Measurements from ENCODE around the gene NXPE1. TPM values are rescaled to one million over a fixed set of nuclear protein-coding genes. Genes with fewer than 3 reads are reported as not detected.

The NXPE1 gene
- total RNA-seq, 1 experiment from 2014 or later: not detected

- H3K36me3 Mint-ChIP-seq (ENCODE audit: insufficient read depth, unreplicated experiment): no peaks in the 10 kb centered on the region
- intact Hi-C loops (cut with micrococcal nuclease; ENCODE audit: unreplicated experiment): no loop called here
- BruUV-seq (replicated peaks): no TSS peak
- no peak for DNase-seq
- TF ChIP-seq, protein P1, sequence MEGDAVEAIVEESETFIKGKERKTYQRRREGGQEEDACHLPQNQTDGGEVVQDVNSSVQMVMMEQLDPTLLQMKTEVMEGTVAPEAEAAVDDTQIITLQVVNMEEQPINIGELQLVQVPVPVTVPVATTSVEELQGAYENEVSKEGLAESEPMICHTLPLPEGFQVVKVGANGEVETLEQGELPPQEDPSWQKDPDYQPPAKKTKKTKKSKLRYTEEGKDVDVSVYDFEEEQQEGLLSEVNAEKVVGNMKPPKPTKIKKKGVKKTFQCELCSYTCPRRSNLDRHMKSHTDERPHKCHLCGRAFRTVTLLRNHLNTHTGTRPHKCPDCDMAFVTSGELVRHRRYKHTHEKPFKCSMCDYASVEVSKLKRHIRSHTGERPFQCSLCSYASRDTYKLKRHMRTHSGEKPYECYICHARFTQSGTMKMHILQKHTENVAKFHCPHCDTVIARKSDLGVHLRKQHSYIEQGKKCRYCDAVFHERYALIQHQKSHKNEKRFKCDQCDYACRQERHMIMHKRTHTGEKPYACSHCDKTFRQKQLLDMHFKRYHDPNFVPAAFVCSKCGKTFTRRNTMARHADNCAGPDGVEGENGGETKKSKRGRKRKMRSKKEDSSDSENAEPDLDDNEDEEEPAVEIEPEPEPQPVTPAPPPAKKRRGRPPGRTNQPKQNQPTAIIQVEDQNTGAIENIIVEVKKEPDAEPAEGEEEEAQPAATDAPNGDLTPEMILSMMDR (IDR thresholded peaks at IDR 0.05; ENCODE audit: unreplicated experiment): no peak
- H3K4me3 Mint-ChIP-seq (ENCODE audit: low read depth, unreplicated experiment): no peak overlapping the region
- H3K27me3 Mint-ChIP-seq (ENCODE audit: unreplicated experiment): no peaks in the 10 kb centered on the region
- H3K4me1 Mint-ChIP-seq (ENCODE audit: low read depth, unreplicated experiment): no peaks in the 10 kb centered on the region
- no peak overlapping the region for H3K27ac Mint-ChIP-seq (ENCODE audit: unreplicated experiment)
- H3K9me3 Mint-ChIP-seq (ENCODE audit: low read depth, unreplicated experiment): peaks cover 2% of the 10 kb centered on the region
- CTCF ChIA-PET: no interaction called here
Observed at GRCh38 chr11:114522818-114523217, 36.9 kb downstream of the NXPE1 start.

- no TSS peak for BruUV-seq (replicated peaks)
- Mint-ChIP-seq H3K4me1 (ENCODE audit: low read depth, unreplicated experiment) (no peaks in the 10 kb centered on the region), H3K36me3 (ENCODE audit: insufficient read depth, unreplicated experiment) (no peaks in the 10 kb centered on the region), H3K27ac (ENCODE audit: unreplicated experiment) (no peak overlapping the region), H3K9me3 (ENCODE audit: low read depth, unreplicated experiment) (no peaks in the 10 kb centered on the region), H3K4me3 (ENCODE audit: low read depth, unreplicated experiment) (no peak overlapping the region), H3K27me3 (ENCODE audit: unreplicated experiment) (no peaks in the 10 kb centered on the region)
- DNase-seq: no peak
- CTCF ChIA-PET: no interaction called here
- intact Hi-C loops (cut with micrococcal nuclease; ENCODE audit: unreplicated experiment): no loop called here
- TF ChIP-seq, protein P1 (IDR thresholded peaks at IDR 0.05; ENCODE audit: unreplicated experiment): no peak
Observed at GRCh38 chr11:114511538-114511937, 48.1 kb downstream of the NXPE1 start.

GRCh38 chr11:114511079-114511478 is 48.6 kb downstream of the NXPE1 start:
- no TSS peak for BruUV-seq (replicated peaks)
- no peaks in the 10 kb centered on the region for H3K4me1 Mint-ChIP-seq (ENCODE audit: low read depth, unreplicated experiment)
- intact Hi-C loops (cut with micrococcal nuclease; ENCODE audit: unreplicated experiment): no loop called here

GRCh38 chr11:114501901-114502300 is 57.8 kb downstream of the NXPE1 start:
- H3K9me3 Mint-ChIP-seq (ENCODE audit: low read depth, unreplicated experiment): peaks cover 2% of the 10 kb centered on the region
- H3K4me1 Mint-ChIP-seq (ENCODE audit: low read depth, unreplicated experiment): no peaks in the 10 kb centered on the region
- no peak for DNase-seq
- intact Hi-C loops (cut with micrococcal nuclease; ENCODE audit: unreplicated experiment): no loop called here
- no peaks in the 10 kb centered on the region for H3K27me3 Mint-ChIP-seq (ENCODE audit: unreplicated experiment)
- no peak overlapping the region for H3K4me3 Mint-ChIP-seq (ENCODE audit: low read depth, unreplicated experiment)
- TF ChIP-seq, protein P1 (IDR thresholded peaks at IDR 0.05; ENCODE audit: unreplicated experiment): no peak
- BruUV-seq (replicated peaks): no TSS peak
- CTCF ChIA-PET: no interaction called here
- no peaks in the 10 kb centered on the region for H3K36me3 Mint-ChIP-seq (ENCODE audit: insufficient read depth, unreplicated experiment)
- no peak overlapping the region for H3K27ac Mint-ChIP-seq (ENCODE audit: unreplicated experiment)

More at GRCh38 chr11:114511079-114511478, 48.6 kb downstream of the NXPE1 start:
- no peaks in the 10 kb centered on the region for H3K27me3 Mint-ChIP-seq (ENCODE audit: unreplicated experiment)
- H3K9me3 Mint-ChIP-seq (ENCODE audit: low read depth, unreplicated experiment): no peaks in the 10 kb centered on the region
- TF ChIP-seq, protein P1 (IDR thresholded peaks at IDR 0.05; ENCODE audit: unreplicated experiment): no peak
- H3K27ac Mint-ChIP-seq (ENCODE audit: unreplicated experiment): no peak overlapping the region
- no peaks in the 10 kb centered on the region for H3K36me3 Mint-ChIP-seq (ENCODE audit: insufficient read depth, unreplicated experiment)
- H3K4me3 Mint-ChIP-seq (ENCODE audit: low read depth, unreplicated experiment): no peak overlapping the region
- CTCF ChIA-PET: no interaction called here
- no peak for DNase-seq

Measured in Calu3 (cell line).